Panc1 (cell line): Measurements from ENCODE around the gene ZNF333.

Experiments
- CTCF ChIP-seq: fragments of 450-650 bp; IDR thresholded peaks from 2 replicates; pipeline ENCODE4 v1.5.1; 2017; ENCODE audit warnings: mild to moderate bottlenecking
- POLR2AphosphoS5 ChIP-seq: IDR thresholded peaks from 2 replicates; pipeline ENCODE4 v1.6.1; 2012; ENCODE audit warnings: mild to moderate bottlenecking, low read depth, low read length, moderate library complexity
- REST ChIP-seq, 2 experiments: IDR thresholded peaks; 2 replicates each; pipeline ENCODE4 v1.6.1; 2011 to 2012; ENCODE audit warnings: low read depth in 2 of 2, control low read depth in 1 of 2, low read length in 1 of 2, mild to moderate bottlenecking in 1 of 2, moderate library complexity in 1 of 2; ENCODE audit not compliant: insufficient read depth in 1 of 2
- SIN3A ChIP-seq: IDR thresholded peaks from 2 replicates; pipeline ENCODE4 v1.6.1; 2012; ENCODE audit warnings: low read depth, mild to moderate bottlenecking, low read length, moderate library complexity, borderline replicate concordance; ENCODE audit not compliant: insufficient read depth

GRCh38 chr19:14704450-14704849 lies 14.6 kb downstream of the ZNF333 start:
- TF ChIP-seq CTCF = no peak
- TF ChIP-seq SIN3A = no peak
- TF ChIP-seq POLR2AphosphoS5 = no peak
- TF ChIP-seq REST (IDR thresholded peaks at IDR 0.05; ENCODE audit: insufficient read depth in 1 of 2, low read depth in 2 of 2, low read length in 1 of 2) = no peak
